Adrenal gland (tissue), 5 donors: ENCODE measurements around the gene RELA.

ENCODE experiments used
- POLR2A ChIP-seq, 2 donors: fragments of 450-650 bp; IDR thresholded peaks; one replicate each; pipeline ENCODE4 v1.6.1; 2017; ENCODE audit warnings: antibody characterized with exemption in 2 of 2, mild to moderate bottlenecking in 2 of 2, moderate library complexity in 1 of 2
- TF ChIP-seq, protein P1 (sequence below), 6 experiments: fragments of 450-650 bp in 4 of 6; fragments of 200-600 bp in 2 of 6; sonication (generic) in 1 of 6; IDR thresholded peaks; 1 replicate in 5 of 6; 2 replicates in 1 of 6; pipeline versions ENCODE4 v1.5.1 to v1.8.0; 2016 to 2021; ENCODE audit warnings: antibody characterized with exemption in 6 of 6, mild to moderate bottlenecking in 2 of 6, moderate library complexity in 1 of 6
- donor health status: DM: no; HTN: no; CAD: no.

DNA sequence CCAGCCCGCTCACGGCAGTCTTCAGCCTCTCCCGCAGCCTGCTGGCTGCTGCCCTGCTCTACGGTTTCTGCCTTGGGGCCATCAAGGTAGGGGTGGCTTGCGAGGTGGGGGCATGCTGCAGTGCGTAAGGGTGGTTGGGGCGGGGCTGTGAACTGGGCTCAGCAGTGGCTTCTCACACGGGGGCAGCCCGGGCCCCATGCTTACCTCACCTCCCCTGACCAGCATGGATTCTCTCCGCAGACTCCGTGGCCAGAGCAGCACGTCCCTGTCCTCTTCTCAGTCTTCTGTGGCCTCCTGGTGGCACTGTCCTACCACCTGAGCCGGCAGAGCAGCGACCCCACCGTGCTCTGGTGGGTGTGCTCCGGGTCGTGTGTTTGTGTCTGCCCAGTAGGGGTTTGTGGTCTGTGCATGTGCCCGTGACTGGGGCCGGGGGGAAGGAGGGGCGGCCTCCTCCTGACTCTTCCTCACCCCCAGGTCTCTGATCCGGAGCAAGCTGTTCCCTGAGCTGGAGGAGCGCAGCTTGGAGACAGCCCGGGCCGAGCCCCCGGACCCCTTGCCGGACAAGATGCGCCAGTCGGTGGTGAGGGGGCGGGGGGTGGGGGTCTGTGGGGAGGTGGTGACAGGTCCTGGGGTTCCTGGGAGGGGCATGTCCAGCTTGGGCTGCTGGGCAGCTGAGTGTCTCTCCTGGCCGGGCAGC lies 37.6 kb downstream of the RELA start:
- TF ChIP-seq, protein P1, sequence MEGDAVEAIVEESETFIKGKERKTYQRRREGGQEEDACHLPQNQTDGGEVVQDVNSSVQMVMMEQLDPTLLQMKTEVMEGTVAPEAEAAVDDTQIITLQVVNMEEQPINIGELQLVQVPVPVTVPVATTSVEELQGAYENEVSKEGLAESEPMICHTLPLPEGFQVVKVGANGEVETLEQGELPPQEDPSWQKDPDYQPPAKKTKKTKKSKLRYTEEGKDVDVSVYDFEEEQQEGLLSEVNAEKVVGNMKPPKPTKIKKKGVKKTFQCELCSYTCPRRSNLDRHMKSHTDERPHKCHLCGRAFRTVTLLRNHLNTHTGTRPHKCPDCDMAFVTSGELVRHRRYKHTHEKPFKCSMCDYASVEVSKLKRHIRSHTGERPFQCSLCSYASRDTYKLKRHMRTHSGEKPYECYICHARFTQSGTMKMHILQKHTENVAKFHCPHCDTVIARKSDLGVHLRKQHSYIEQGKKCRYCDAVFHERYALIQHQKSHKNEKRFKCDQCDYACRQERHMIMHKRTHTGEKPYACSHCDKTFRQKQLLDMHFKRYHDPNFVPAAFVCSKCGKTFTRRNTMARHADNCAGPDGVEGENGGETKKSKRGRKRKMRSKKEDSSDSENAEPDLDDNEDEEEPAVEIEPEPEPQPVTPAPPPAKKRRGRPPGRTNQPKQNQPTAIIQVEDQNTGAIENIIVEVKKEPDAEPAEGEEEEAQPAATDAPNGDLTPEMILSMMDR (IDR thresholded peaks at IDR 0.05), result no peak
- no peak for TF ChIP-seq POLR2A (IDR thresholded peaks at IDR 0.05)
